RWPE2 (cell line): Measurements from ENCODE around the gene LDB2.
A peak's percentile ranks its signal among the peaks of the same experiment; 100 is the strongest.

Source experiments
- ATAC-seq: fragments of 200-7000 bp; cut with Tn5 transposase; 3 replicates; pipeline ENCODE4 v1.9.1; 2021; ENCODE audit warnings: low read depth
- DNase-seq: peaks from one replicate; pipeline ENCODE4 v3.0.0-alpha.2; 2020; ENCODE audit warnings: low spot score
- H3K27ac ChIP-seq: fragments of 450-650 bp; 2 replicates; pipeline ENCODE4 v1.5.1; 2017; ENCODE audit warnings: mild to moderate bottlenecking; ENCODE audit not compliant: poor library complexity, severe bottlenecking
- H3K27me3 ChIP-seq: fragments of 250-450 bp; sonication (Bioruptor Pico); 2 replicates; pipeline ENCODE4 v1.5.1; 2021; ENCODE audit warnings: mild to moderate bottlenecking, moderate library complexity; ENCODE audit not compliant: insufficient read depth, poor library complexity, severe bottlenecking
- H3K36me3 ChIP-seq: fragments of 250-450 bp; sonication (Bioruptor Pico); 2 replicates; pipeline ENCODE4 v1.5.1; 2020; ENCODE audit warnings: low read depth, mild to moderate bottlenecking, moderate library complexity
- H3K4me1 ChIP-seq: fragments of 250-450 bp; sonication (Bioruptor Pico); 2 replicates; pipeline ENCODE4 v1.5.1; 2021; ENCODE audit warnings: mild to moderate bottlenecking, moderate library complexity; ENCODE audit not compliant: insufficient read depth, poor library complexity, severe bottlenecking
- H3K4me3 ChIP-seq: fragments of 250-450 bp; sonication (Bioruptor Pico); 2 replicates; pipeline ENCODE4 v1.5.1; 2021; ENCODE audit warnings: mild to moderate bottlenecking, moderate library complexity; ENCODE audit not compliant: severe bottlenecking
- H3K9me3 ChIP-seq: fragments of 250-450 bp; sonication (Bioruptor Pico); 2 replicates; pipeline ENCODE4 v1.5.1; 2021; ENCODE audit warnings: mild to moderate bottlenecking, moderate library complexity; ENCODE audit not compliant: severe bottlenecking
- TF ChIP-seq, protein P1 (sequence below): fragments of 450-650 bp; IDR thresholded peaks from one replicate; pipeline ENCODE4 v1.5.1; 2017; ENCODE audit warnings: mild to moderate bottlenecking, moderate library complexity; ENCODE audit not compliant: poor library complexity, severe bottlenecking

The LDB2 gene

DNA sequence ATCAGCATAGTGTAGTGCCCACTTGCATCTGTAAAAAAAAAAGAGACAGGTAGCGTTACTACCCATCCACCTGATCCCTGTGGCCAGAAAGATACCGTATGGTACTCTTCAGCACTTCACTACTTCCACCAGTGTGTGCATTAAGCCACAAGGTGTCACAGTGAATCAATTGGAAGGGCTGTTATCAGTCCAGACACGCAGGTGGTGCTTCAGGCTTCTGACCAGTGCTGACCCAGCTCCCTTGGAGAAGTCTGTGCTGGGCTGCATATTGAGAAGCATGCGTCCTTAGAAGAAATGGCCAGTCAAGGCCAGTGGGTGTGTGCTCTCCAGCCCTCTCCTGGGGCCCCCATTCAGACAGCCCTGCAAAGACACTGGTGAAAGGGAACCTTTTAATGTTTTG is 10.6 kb downstream of the LDB2 start:
- Histone ChIP-seq H3K27ac (no peak overlapping the region), H3K36me3 (no peaks in the 10 kb centered on the region), H3K27me3 (no peaks in the 10 kb centered on the region), H3K4me1 (no peaks in the 10 kb centered on the region), H3K9me3 (no peaks in the 10 kb centered on the region), H3K4me3 (no peak overlapping the region)
- ATAC-seq (peak; percentile 52; the same call in 2 of the 3 replicates), DNase-seq (no peak)
- TF ChIP-seq, protein P1, sequence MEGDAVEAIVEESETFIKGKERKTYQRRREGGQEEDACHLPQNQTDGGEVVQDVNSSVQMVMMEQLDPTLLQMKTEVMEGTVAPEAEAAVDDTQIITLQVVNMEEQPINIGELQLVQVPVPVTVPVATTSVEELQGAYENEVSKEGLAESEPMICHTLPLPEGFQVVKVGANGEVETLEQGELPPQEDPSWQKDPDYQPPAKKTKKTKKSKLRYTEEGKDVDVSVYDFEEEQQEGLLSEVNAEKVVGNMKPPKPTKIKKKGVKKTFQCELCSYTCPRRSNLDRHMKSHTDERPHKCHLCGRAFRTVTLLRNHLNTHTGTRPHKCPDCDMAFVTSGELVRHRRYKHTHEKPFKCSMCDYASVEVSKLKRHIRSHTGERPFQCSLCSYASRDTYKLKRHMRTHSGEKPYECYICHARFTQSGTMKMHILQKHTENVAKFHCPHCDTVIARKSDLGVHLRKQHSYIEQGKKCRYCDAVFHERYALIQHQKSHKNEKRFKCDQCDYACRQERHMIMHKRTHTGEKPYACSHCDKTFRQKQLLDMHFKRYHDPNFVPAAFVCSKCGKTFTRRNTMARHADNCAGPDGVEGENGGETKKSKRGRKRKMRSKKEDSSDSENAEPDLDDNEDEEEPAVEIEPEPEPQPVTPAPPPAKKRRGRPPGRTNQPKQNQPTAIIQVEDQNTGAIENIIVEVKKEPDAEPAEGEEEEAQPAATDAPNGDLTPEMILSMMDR = no peak

DNA sequence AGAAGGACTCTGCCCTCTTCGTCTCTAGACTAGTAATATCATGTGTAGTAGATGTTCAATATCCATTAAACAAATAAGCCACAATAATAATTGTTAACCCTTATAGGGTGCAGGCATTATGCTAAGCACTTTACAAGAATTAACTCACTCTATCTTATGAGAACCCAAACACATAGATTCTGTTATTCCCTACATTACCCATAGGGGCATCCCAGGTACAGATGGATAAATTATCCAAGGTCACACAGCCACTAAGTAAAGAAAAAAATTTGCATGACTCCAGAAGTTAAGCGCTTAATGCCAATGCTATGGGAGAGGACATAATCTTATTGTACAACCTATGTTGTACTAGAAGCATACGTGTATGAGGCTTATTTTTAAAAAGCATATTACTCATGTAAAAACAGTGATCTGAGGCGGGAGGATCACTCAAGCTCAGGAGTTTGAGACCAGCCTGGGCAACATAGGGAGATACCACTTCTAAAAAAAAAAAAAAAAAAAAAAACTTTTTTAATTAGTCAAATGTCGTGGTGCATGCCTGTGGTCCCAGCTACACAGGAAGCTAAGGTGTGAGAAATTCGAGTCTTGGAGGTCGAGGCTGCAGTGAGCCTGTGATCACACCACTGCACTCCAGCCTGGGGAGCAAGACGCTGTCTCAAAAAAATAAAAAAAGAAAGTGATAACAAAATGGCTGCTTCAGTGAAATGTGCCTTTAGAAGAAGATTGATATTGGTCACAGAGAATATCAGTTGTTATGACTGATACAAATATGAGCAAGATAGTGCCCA is 13.6 kb downstream of the LDB2 start:
- Histone ChIP-seq H3K4me1 (no peaks in the 10 kb centered on the region), H3K36me3 (no peaks in the 10 kb centered on the region), H3K27ac (no peak overlapping the region), H3K9me3 (no peaks in the 10 kb centered on the region), H3K4me3 (no peak overlapping the region), H3K27me3 (no peaks in the 10 kb centered on the region)
- ATAC-seq (0 out of 3 replicates have a peak, but pooled peaks have one; percentile 35), DNase-seq (no peak)
- TF ChIP-seq, protein P1 = peak; percentile 21

DNA sequence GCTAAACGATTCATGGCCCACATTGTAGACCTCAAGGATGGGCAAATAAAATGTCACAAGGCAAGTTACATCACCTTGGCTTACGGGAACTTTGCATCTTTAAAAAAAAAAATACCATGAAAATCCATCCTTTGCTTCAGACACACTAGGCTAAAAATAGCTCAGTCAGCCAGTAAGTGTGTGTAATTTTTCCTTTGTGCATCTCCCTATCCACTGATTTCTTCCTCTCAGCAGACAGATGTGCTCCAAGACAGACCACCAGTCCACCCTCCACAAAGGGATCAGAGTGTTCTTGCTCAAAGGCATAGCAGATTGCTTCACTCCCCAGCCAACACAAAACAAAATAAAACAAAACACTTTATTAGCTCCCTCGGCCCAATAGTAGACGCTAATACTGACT is 14.6 kb downstream of the LDB2 start:
- no peaks in the 10 kb centered on the region for H3K27me3 ChIP-seq
- no peaks in the 10 kb centered on the region for H3K36me3 ChIP-seq
- TF ChIP-seq, protein P1 = no peak
- H3K4me1 ChIP-seq = no peaks in the 10 kb centered on the region
- DNase-seq (no peak), ATAC-seq (no peak)
- H3K9me3 ChIP-seq = no peaks in the 10 kb centered on the region
- no peak overlapping the region for H3K4me3 ChIP-seq
- H3K27ac ChIP-seq = no peak overlapping the region

DNA sequence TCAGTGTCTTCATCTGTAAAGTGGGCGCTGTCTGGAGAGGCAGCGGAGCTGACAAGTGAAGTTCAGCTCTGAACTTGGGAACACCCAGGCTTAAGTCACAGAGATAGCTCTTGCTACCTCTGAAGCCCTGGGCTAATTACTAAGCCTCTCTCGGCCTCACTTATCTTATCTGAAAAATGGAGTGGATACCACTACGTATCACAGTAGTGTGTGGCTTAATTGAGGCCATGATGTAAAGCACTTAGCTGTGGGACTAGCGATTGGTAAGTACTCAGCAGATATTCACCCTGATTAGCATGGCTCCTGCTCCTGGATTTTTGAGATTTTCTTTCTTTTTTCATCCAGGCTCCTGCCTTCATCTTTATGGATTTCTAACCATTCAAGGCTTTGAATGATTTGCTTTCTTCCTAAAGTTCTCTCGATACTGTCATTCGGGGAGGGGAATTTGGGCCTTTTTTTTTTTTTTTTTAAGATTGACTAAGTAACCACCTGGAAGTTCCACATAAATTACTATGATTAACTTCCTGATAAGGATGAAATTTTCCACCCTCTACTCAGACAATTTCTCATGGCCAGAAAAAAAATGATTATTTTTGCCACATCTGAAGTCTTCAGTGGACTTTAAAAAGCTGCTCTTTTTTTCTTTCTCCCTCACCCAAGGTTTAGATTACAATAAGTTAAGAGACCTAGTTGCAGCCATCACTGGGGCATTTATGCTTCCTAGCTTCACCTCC is 17.1 kb downstream of the LDB2 start:
- Histone ChIP-seq H3K27me3 (no peaks in the 10 kb centered on the region), H3K9me3 (no peaks in the 10 kb centered on the region), H3K4me3 (no peak overlapping the region), H3K36me3 (no peaks in the 10 kb centered on the region), H3K4me1 (no peaks in the 10 kb centered on the region), H3K27ac (no peak overlapping the region)
- TF ChIP-seq, protein P1 = no peak
- ATAC-seq (no peak), DNase-seq (no peak)

DNA sequence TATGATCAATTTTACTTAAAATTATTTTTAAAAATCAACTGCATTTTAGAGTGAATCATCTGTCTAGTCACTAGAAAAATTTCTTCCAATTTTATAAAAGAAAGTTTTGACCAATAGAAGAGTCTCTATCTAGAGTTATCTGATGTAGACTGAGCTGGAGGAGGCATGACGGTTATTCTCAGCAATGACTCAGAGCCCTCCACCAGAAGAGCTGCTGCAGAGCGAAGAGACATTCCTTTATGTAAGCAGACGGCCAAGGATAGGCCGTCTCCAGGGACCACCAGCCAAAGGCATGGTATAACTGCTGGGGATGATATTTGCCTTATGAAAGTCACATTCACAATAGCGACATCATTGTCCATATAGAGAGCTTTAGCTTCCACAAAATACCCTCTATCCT is 23.0 kb downstream of the LDB2 start:
- Histone ChIP-seq H3K36me3 (no peaks in the 10 kb centered on the region), H3K4me1 (no peaks in the 10 kb centered on the region), H3K27me3 (peaks cover 6% of the 10 kb centered on the region), H3K4me3 (no peak overlapping the region), H3K9me3 (no peaks in the 10 kb centered on the region), H3K27ac (no peak overlapping the region)
- TF ChIP-seq, protein P1 = no peak
- 0 out of 3 replicates have a peak, but pooled peaks have one; percentile 27 for ATAC-seq
- no peak for DNase-seq
